HepG2 (cell line): Measurements from ENCODE around the gene TANGO2. TPM values are rescaled to one million over a fixed set of nuclear protein-coding genes. Genes with fewer than 3 reads are reported as not detected.

Experiments
- JUNB ChIP-seq: sonication (generic); formaldehyde crosslinking; IDR thresholded peaks from 2 replicates; pipeline ENCODE4 v1.8.0; 2022; ENCODE audit warnings: missing genetic modification reagents, mild to moderate bottlenecking, borderline replicate concordance
- MED8 ChIP-seq: sonication (generic); formaldehyde crosslinking; IDR thresholded peaks from 2 replicates; pipeline ENCODE4 v1.8.1; 2023; ENCODE audit warnings: mild to moderate bottlenecking, missing genetic modification reagents; ENCODE audit not compliant: insufficient replicate concordance
- PAWR ChIP-seq: sonication (generic); formaldehyde crosslinking; IDR thresholded peaks from 2 replicates; pipeline ENCODE4 v1.4.0; 2020; ENCODE audit warnings: missing genetic modification reagents, mild to moderate bottlenecking, borderline replicate concordance
- PAXIP1 ChIP-seq: sonication (generic); formaldehyde crosslinking; conservative IDR thresholded peaks from 2 replicates; pipeline ENCODE4 v1.4.0; 2020; ENCODE audit warnings: mild to moderate bottlenecking, missing genetic modification reagents, moderate library complexity
- SAP130 ChIP-seq: IDR thresholded peaks from 2 replicates; pipeline ENCODE4 v1.6.1; 2016; ENCODE audit warnings: low read depth
- TEF ChIP-seq: sonication (generic); formaldehyde crosslinking; IDR thresholded peaks from 2 replicates; pipeline ENCODE4 v1.5.0; 2020; ENCODE audit warnings: missing genetic modification reagents
- ZBTB14 ChIP-seq: sonication (generic); formaldehyde crosslinking; IDR thresholded peaks from 2 replicates; pipeline ENCODE4 v1.4.0; 2020; ENCODE audit warnings: missing genetic modification reagents
- ZBTB44 ChIP-seq: sonication (generic); formaldehyde crosslinking; IDR thresholded peaks from 2 replicates; pipeline ENCODE4 v1.4.0; 2020; ENCODE audit warnings: missing genetic modification reagents
- ZIK1 ChIP-seq: sonication (generic); formaldehyde crosslinking; IDR thresholded peaks from 2 replicates; pipeline ENCODE4 v1.5.0; 2020; ENCODE audit warnings: mild to moderate bottlenecking, low read depth, missing genetic modification reagents, borderline replicate concordance
- ZNF34 ChIP-seq: sonication (generic); formaldehyde crosslinking; IDR thresholded peaks from 2 replicates; pipeline ENCODE4 v1.4.0; 2020; ENCODE audit warnings: mild to moderate bottlenecking, missing genetic modification reagents, borderline replicate concordance
- ZNF619 ChIP-seq: sonication (generic); formaldehyde crosslinking; IDR thresholded peaks from 2 replicates; pipeline ENCODE4 v1.4.0; 2020; ENCODE audit warnings: mild to moderate bottlenecking, missing genetic modification reagents
- ZNF781 ChIP-seq: sonication (generic); formaldehyde crosslinking; IDR thresholded peaks from 2 replicates; pipeline ENCODE4 v1.5.1; 2020; ENCODE audit warnings: borderline replicate concordance, mild to moderate bottlenecking, missing genetic modification reagents; ENCODE audit errors: not compliant biosample characterization
- ZNF784 ChIP-seq: sonication (generic); formaldehyde crosslinking; IDR thresholded peaks from 2 replicates; pipeline ENCODE4 v1.5.1; 2020; ENCODE audit warnings: missing genetic modification reagents, mild to moderate bottlenecking, borderline replicate concordance
- polyA plus RNA-seq, 8 experiments: library from polyadenylated mRNA; depleted of rRNA in 3 of 8; stranded (reverse) in 7 of 8; unstranded in 1 of 8; fragments of >200 nt; fragmentation: Illumina TruSeq in 4 of 8; extraction: Trizol in 4 of 8; gene quantifications; 2 replicates each; pipeline versions ENCODE4 v1.2.1 to v1.2.3, GENCODE V29; 2011 to 2016; ENCODE audit warnings: low read depth in 4 of 8, missing spikeins in 1 of 8, mixed read lengths in 1 of 8; ENCODE audit not compliant: insufficient read depth in 1 of 8
- total RNA-seq, 5 experiments: library from RNA; depleted of rRNA; stranded (reverse); fragments of >200 nt; fragmentation: Illumina TruSeq; extraction: Trizol; gene quantifications; 2 replicates each; pipeline ENCODE4 v1.2.3, GENCODE V29; 2016; ENCODE audit warnings: low read depth in 1 of 5

Gene TANGO2
- total and polyA plus RNA-seq, 2 of the 13 experiments (the other 11 are each of a cell fraction or from before 2014, with no cell fraction given): 12.9 to 14.8 TPM

GRCh38 chr22:20016734-20017621 lies 3.9 kb upstream of the TANGO2 start, which contains the start of gene ARVCF (continued):
- TF ChIP-seq ZNF781 (CRISPR knock-in tag) (no peak), MED8 (CRISPR knock-in tag) (no peak), ZIK1 (CRISPR knock-in tag) (no peak), SAP130 (peak; percentile 63), PAXIP1 (no peak), ZBTB44 (CRISPR knock-in tag) (no peak), ZNF784 (CRISPR knock-in tag) (no peak), ZNF34 (CRISPR knock-in tag) (no peak), ZBTB14 (no peak), JUNB (CRISPR knock-in tag) (no peak), PAWR (CRISPR knock-in tag) (no peak), ZNF619 (CRISPR knock-in tag) (no peak), TEF (CRISPR knock-in tag) (no peak)
